WTC11 (cell line): ENCODE data around the gene ZNF324B. TPM values are rescaled to one million over a fixed set of nuclear protein-coding genes. Genes with fewer than 3 reads are reported as not detected.

Experiments
- ATAC-seq: fragments of 200-7000 bp; cut with Tn5 transposase; 2 replicates; pipeline ENCODE4 v1.10.0; 2021; ENCODE audit warnings: mild to moderate bottlenecking, moderate library complexity
- CTCF ChIA-PET: fragments of 300-600 bp; sonication (Branson Sonifier 250); formaldehyde crosslinking; loops from one replicate; lab custom pipeline; 2021; ENCODE audit warnings: antibody characterized with exemption; lab: Charles Lee
- POLR2A ChIA-PET: fragments of 350-600 bp; sonication (Branson Sonifier 250); formaldehyde crosslinking; loops from one replicate; lab custom pipeline; 2021; ENCODE audit warnings: antibody characterized with exemption; lab: Charles Lee
- DNase-seq: peaks from one replicate; pipeline ENCODE4 v3.0.0; 2021; ENCODE audit warnings: low spot score
- H3K27ac Mint-ChIP-seq: 2 replicates; pipeline ENCODE4 v1.8.0; 2021; ENCODE audit warnings: mixed read lengths
- H3K27me3 Mint-ChIP-seq: 2 replicates; pipeline ENCODE4 v1.8.0; 2021; ENCODE audit warnings: low read depth, mild to moderate bottlenecking, moderate library complexity, mixed read lengths
- H3K36me3 Mint-ChIP-seq: 2 replicates; pipeline ENCODE4 v1.8.0; 2021; ENCODE audit warnings: mixed read lengths
- H3K4me1 Mint-ChIP-seq: 2 replicates; pipeline ENCODE4 v1.8.0; 2022; ENCODE audit warnings: mixed read lengths
- H3K4me3 Mint-ChIP-seq: 2 replicates; pipeline ENCODE4 v1.8.0; 2021; ENCODE audit warnings: mild to moderate bottlenecking, moderate library complexity, mixed read lengths
- H3K9me3 Mint-ChIP-seq: 2 replicates; pipeline ENCODE4 v1.8.0; 2021; ENCODE audit warnings: mixed read lengths
- CBFB ChIP-seq: sonication (generic); formaldehyde crosslinking; IDR thresholded peaks from 2 replicates; pipeline ENCODE4 v1.8.1; 2022; ENCODE audit warnings: mild to moderate bottlenecking, low read depth, missing genetic modification reagents
- ELF4 ChIP-seq: sonication (generic); formaldehyde crosslinking; IDR thresholded peaks from 2 replicates; pipeline ENCODE4 v1.8.1; 2022; ENCODE audit warnings: low read depth, mild to moderate bottlenecking, moderate library complexity, missing genetic modification reagents
- EMX1 ChIP-seq: fragments of 250-450 bp; sonication (Bioruptor Pico); IDR thresholded peaks from 2 replicates; pipeline ENCODE4 v1.8.0; 2021; ENCODE audit warnings: mild to moderate bottlenecking
- ETV6 ChIP-seq: sonication (generic); formaldehyde crosslinking; IDR thresholded peaks from 2 replicates; pipeline ENCODE4 v1.8.1; 2022; ENCODE audit warnings: mild to moderate bottlenecking, missing genetic modification reagents
- FOXK1 ChIP-seq: sonication (generic); formaldehyde crosslinking; IDR thresholded peaks from 2 replicates; pipeline ENCODE4 v1.8.0; 2022; ENCODE audit warnings: mild to moderate bottlenecking, moderate library complexity, missing genetic modification reagents
- FOXP1 ChIP-seq: sonication (generic); formaldehyde crosslinking; IDR thresholded peaks from 2 replicates; pipeline ENCODE4 v1.8.0; 2022; ENCODE audit warnings: missing genetic modification reagents, mild to moderate bottlenecking, moderate library complexity, borderline replicate concordance
- GABPB1 ChIP-seq: sonication (generic); formaldehyde crosslinking; IDR thresholded peaks from 2 replicates; pipeline ENCODE4 v1.8.1; 2023; ENCODE audit warnings: mild to moderate bottlenecking, missing genetic modification reagents
- HMGA2 ChIP-seq: fragments of 250-450 bp; sonication (Bioruptor Pico); IDR thresholded peaks from 2 replicates; pipeline ENCODE4 v1.4.0; 2021; ENCODE audit warnings: mild to moderate bottlenecking, moderate library complexity
- IRF2 ChIP-seq: sonication (generic); formaldehyde crosslinking; IDR thresholded peaks from 2 replicates; pipeline ENCODE4 v1.8.0; 2022; ENCODE audit warnings: low read depth, missing genetic modification reagents, borderline replicate concordance
- MYBL2 ChIP-seq: sonication (generic); formaldehyde crosslinking; IDR thresholded peaks from 2 replicates; pipeline ENCODE4 v1.8.1; 2023; ENCODE audit warnings: mild to moderate bottlenecking, moderate library complexity, missing genetic modification reagents
- NFE2L1 ChIP-seq: sonication (generic); formaldehyde crosslinking; IDR thresholded peaks from 2 replicates; pipeline ENCODE4 v1.8.1; 2023; ENCODE audit warnings: missing genetic modification reagents
- NFYB ChIP-seq: sonication (generic); formaldehyde crosslinking; conservative IDR thresholded peaks from 2 replicates; pipeline ENCODE4 v1.8.0; 2022; ENCODE audit warnings: low read depth, missing genetic modification reagents
- SP1 ChIP-seq: sonication (generic); formaldehyde crosslinking; conservative IDR thresholded peaks from 2 replicates; pipeline ENCODE4 v1.8.1; 2022; ENCODE audit warnings: missing genetic modification reagents
- TEAD1 ChIP-seq: sonication (generic); formaldehyde crosslinking; IDR thresholded peaks from 2 replicates; pipeline ENCODE4 v1.8.0; 2022; ENCODE audit warnings: mild to moderate bottlenecking, missing genetic modification reagents
- TEAD4 ChIP-seq: sonication (generic); formaldehyde crosslinking; IDR thresholded peaks from 2 replicates; pipeline ENCODE4 v1.8.0; 2022; ENCODE audit warnings: mild to moderate bottlenecking, missing genetic modification reagents
- TP53 ChIP-seq: sonication (generic); formaldehyde crosslinking; IDR thresholded peaks from 2 replicates; pipeline ENCODE4 v1.8.1; 2023; ENCODE audit warnings: mild to moderate bottlenecking, missing genetic modification reagents
- total RNA-seq: library from RNA; stranded (reverse); gene quantifications from 3 replicates; pipeline ENCODE4 v1.2.3, GENCODE V29; 2021
- TF ChIP-seq, protein P1 (sequence below): fragments of 250-450 bp; sonication (Bioruptor Pico); conservative IDR thresholded peaks from 2 replicates; pipeline ENCODE4 v1.9.0; 2021; ENCODE audit warnings: mild to moderate bottlenecking
- TF ChIP-seq, protein P2 (sequence below): sonication (generic); formaldehyde crosslinking; conservative IDR thresholded peaks from 2 replicates; pipeline ENCODE4 v1.8.1; 2023; ENCODE audit warnings: mild to moderate bottlenecking, low read depth, missing genetic modification reagents, moderate library complexity
- TF ChIP-seq, protein P3 (sequence below): sonication (generic); formaldehyde crosslinking; IDR thresholded peaks from 2 replicates; pipeline ENCODE4 v1.8.1; 2023; ENCODE audit warnings: mild to moderate bottlenecking, missing genetic modification reagents, moderate library complexity
- TF ChIP-seq, protein P4 (sequence below): fragments of 250-450 bp; sonication (Bioruptor Pico); IDR thresholded peaks from 2 replicates; pipeline ENCODE4 v1.8.0; 2021; ENCODE audit warnings: mild to moderate bottlenecking
- TF ChIP-seq, protein P5 (sequence below): sonication (generic); formaldehyde crosslinking; IDR thresholded peaks from 2 replicates; pipeline ENCODE4 v1.8.0; 2022; ENCODE audit warnings: mild to moderate bottlenecking, missing genetic modification reagents
- TF ChIP-seq, protein P6 (sequence below): fragments of 200-600 bp; IDR thresholded peaks from 2 replicates; pipeline ENCODE4 v1.8.0; 2022; ENCODE audit warnings: antibody characterized with exemption
- TF ChIP-seq, protein P7 (sequence below): sonication (generic); formaldehyde crosslinking; IDR thresholded peaks from 2 replicates; pipeline ENCODE4 v1.8.1; 2023; ENCODE audit warnings: mild to moderate bottlenecking, missing genetic modification reagents

Gene ZNF324B
- total RNA-seq, 1 experiment from 2014 or later = 4.0 TPM

DNA sequence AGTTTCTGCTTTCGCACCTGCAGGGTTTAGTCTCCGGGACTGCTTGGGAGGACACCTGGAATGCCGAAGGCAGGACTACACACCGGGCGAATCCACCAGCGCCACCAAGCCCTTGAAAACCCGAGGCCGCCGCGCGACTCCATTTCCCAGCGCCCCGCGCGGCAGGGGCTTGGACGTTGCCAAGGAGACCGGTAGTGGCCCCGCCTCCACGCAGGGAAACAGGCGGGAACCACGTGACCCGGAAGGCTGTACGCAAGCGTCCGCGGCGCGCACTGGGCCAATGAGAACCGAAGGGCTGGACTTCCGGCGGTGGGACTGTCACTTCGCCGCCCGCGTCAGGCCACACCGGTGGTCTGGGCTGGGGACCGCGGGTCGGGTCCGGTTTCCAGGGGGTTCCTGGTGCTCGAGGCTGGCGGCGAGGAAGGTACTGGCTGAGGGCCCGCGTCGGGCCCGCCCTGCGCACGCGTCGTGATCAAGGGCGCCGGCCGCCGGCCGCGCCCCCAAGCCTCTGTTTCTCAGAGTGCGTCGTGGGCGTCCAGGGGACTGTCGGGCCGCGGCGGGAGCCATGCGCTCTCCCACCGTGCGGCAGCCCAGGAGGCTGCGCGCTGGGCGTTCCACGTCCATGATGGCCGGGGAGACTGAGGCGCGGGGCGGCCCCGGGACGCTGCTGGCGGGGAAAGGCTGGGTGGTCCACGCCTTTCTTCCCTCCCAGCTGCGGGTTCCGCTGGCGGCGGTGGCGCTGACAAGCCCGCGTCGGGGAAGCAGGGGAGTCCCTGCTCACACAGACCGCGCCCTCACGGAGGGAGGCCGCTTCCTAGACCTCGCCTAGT, 15.6 kb downstream of the ZNF324B start, which contains the start of gene ZNF324 (continued):
- TF ChIP-seq, protein P1, sequence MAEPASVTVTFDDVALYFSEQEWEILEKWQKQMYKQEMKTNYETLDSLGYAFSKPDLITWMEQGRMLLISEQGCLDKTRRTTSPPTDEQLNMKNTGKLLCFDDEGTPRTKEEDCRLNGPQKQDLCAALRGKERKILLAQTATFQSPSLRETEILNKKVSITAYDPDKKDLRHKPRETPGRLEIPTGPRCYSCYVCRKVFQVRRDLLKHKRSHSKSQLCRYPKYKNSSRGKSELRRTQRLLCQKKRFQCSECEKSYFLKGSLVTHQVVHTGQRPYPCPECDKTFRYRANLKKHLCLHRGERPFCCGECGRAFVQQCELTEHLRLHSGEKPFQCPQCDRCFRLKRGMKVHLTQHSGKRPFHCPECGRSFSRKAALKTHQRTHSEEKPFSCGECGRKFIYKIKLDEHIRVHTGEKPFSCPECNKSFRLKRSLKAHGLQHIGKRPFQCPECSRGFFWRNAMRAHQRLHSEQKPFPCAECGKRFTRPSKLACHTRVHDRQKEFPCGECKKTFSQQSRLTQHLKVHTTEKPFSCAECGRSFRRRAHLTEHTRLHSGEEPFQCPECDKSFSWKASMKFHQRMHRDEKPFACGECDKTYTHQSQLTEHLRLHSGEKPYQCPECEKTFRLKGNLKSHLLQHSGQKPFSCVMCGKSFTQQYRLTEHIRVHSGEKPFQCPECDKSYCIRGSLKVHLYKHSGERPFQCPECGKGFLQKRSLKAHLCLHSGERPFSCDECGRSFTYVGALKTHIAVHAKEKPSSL = no peak
- TF ChIP-seq, protein P2, sequence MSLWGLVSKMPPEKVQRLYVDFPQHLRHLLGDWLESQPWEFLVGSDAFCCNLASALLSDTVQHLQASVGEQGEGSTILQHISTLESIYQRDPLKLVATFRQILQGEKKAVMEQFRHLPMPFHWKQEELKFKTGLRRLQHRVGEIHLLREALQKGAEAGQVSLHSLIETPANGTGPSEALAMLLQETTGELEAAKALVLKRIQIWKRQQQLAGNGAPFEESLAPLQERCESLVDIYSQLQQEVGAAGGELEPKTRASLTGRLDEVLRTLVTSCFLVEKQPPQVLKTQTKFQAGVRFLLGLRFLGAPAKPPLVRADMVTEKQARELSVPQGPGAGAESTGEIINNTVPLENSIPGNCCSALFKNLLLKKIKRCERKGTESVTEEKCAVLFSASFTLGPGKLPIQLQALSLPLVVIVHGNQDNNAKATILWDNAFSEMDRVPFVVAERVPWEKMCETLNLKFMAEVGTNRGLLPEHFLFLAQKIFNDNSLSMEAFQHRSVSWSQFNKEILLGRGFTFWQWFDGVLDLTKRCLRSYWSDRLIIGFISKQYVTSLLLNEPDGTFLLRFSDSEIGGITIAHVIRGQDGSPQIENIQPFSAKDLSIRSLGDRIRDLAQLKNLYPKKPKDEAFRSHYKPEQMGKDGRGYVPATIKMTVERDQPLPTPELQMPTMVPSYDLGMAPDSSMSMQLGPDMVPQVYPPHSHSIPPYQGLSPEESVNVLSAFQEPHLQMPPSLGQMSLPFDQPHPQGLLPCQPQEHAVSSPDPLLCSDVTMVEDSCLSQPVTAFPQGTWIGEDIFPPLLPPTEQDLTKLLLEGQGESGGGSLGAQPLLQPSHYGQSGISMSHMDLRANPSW (CRISPR knock-in tag) = no peak
- TF ChIP-seq, protein P3, sequence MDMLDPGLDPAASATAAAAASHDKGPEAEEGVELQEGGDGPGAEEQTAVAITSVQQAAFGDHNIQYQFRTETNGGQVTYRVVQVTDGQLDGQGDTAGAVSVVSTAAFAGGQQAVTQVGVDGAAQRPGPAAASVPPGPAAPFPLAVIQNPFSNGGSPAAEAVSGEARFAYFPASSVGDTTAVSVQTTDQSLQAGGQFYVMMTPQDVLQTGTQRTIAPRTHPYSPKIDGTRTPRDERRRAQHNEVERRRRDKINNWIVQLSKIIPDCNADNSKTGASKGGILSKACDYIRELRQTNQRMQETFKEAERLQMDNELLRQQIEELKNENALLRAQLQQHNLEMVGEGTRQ (CRISPR knock-in tag) = peak; percentile 98
- peak; percentile 85 for TF ChIP-seq NFYB (CRISPR knock-in tag)
- TF ChIP-seq, protein P4, sequence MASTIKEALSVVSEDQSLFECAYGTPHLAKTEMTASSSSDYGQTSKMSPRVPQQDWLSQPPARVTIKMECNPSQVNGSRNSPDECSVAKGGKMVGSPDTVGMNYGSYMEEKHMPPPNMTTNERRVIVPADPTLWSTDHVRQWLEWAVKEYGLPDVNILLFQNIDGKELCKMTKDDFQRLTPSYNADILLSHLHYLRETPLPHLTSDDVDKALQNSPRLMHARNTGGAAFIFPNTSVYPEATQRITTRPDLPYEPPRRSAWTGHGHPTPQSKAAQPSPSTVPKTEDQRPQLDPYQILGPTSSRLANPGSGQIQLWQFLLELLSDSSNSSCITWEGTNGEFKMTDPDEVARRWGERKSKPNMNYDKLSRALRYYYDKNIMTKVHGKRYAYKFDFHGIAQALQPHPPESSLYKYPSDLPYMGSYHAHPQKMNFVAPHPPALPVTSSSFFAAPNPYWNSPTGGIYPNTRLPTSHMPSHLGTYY (CRISPR knock-in tag) = no peak
- TF ChIP-seq ETV6 (CRISPR knock-in tag) = no peak
- peak; percentile 52; the same call in 1 of the 2 replicates for TF ChIP-seq TEAD1 (CRISPR knock-in tag)
- TF ChIP-seq MYBL2 = no peak
- TF ChIP-seq, protein P5, sequence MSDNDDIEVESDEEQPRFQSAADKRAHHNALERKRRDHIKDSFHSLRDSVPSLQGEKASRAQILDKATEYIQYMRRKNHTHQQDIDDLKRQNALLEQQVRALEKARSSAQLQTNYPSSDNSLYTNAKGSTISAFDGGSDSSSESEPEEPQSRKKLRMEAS (CRISPR knock-in tag) = peak; percentile 81
- TF ChIP-seq CBFB (CRISPR knock-in tag) = no peak
- no peak for TF ChIP-seq IRF2
- TF ChIP-seq HMGA2 (CRISPR knock-in tag) = no peak
- peak; percentile 67 for TF ChIP-seq SP1 (CRISPR knock-in tag)
- 0 out of 2 replicates have a peak, but pooled peaks have one; percentile 32 for TF ChIP-seq TEAD4 (CRISPR knock-in tag)
- no peak for TF ChIP-seq TP53

DNA sequence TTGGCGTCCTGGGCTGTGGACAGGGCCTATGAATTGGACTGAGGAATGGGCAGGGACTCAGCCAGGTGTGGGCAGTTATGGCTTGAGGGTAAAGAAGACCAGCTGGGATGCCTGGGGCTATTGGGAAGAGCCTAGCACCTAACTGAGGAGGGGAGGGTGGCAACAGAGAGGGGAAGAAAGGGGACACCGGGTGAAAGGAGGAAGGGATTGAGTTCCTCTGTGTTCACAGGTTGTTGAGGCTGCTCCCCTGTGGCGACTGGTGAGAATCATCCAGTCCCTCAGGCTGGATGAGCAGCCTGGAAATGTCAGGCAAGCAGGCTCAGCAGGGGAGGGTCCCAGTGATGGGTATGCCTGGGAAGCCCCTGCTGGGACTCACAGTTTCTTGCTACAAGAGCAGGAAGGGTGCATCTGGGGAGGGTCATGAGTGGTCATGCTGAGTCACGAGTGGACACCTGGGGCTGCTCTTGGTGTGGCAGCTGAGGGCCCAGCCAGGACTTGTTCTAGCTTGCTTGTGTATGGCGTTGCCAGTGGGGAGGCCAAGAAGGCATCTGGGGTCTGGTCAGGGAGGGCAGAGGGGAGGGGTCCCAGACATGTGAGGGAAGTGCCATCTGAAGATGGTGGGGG, 16.9 kb downstream of the ZNF324B start:
- Mint-ChIP-seq H3K4me1 (peaks cover 12% of the 10 kb centered on the region), H3K4me3 (peak overlapping the region; percentile 73), H3K9me3 (no peaks in the 10 kb centered on the region), H3K27ac (no peak overlapping the region), H3K36me3 (no peaks in the 10 kb centered on the region), H3K27me3 (peaks cover 18% of the 10 kb centered on the region)
- POLR2A ChIA-PET = no interaction called here
- DNase-seq (no peak), ATAC-seq (no peak)
- CTCF ChIA-PET = interaction anchor here (1.3 kb wide), 1 partner anchor 129 kb away, joined by 3 read pairs; no protein-coding TSS in a partner anchor
- no peak for TF ChIP-seq FOXK1 (CRISPR knock-in tag)
- no peak for TF ChIP-seq EMX1 (CRISPR knock-in tag)
- no peak for TF ChIP-seq MYBL2
- TF ChIP-seq FOXP1 (CRISPR knock-in tag) = no peak
- TF ChIP-seq, protein P4 (CRISPR knock-in tag) = no peak
- no peak for TF ChIP-seq SP1 (CRISPR knock-in tag)
- no peak for TF ChIP-seq NFE2L1 (CRISPR knock-in tag)
- TF ChIP-seq, protein P6, sequence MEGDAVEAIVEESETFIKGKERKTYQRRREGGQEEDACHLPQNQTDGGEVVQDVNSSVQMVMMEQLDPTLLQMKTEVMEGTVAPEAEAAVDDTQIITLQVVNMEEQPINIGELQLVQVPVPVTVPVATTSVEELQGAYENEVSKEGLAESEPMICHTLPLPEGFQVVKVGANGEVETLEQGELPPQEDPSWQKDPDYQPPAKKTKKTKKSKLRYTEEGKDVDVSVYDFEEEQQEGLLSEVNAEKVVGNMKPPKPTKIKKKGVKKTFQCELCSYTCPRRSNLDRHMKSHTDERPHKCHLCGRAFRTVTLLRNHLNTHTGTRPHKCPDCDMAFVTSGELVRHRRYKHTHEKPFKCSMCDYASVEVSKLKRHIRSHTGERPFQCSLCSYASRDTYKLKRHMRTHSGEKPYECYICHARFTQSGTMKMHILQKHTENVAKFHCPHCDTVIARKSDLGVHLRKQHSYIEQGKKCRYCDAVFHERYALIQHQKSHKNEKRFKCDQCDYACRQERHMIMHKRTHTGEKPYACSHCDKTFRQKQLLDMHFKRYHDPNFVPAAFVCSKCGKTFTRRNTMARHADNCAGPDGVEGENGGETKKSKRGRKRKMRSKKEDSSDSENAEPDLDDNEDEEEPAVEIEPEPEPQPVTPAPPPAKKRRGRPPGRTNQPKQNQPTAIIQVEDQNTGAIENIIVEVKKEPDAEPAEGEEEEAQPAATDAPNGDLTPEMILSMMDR = no peak
- TF ChIP-seq, protein P7, sequence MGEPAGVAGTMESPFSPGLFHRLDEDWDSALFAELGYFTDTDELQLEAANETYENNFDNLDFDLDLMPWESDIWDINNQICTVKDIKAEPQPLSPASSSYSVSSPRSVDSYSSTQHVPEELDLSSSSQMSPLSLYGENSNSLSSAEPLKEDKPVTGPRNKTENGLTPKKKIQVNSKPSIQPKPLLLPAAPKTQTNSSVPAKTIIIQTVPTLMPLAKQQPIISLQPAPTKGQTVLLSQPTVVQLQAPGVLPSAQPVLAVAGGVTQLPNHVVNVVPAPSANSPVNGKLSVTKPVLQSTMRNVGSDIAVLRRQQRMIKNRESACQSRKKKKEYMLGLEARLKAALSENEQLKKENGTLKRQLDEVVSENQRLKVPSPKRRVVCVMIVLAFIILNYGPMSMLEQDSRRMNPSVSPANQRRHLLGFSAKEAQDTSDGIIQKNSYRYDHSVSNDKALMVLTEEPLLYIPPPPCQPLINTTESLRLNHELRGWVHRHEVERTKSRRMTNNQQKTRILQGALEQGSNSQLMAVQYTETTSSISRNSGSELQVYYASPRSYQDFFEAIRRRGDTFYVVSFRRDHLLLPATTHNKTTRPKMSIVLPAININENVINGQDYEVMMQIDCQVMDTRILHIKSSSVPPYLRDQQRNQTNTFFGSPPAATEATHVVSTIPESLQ (CRISPR knock-in tag) = no peak
- TF ChIP-seq ELF4 (CRISPR knock-in tag) = no peak
- no peak for TF ChIP-seq GABPB1 (CRISPR knock-in tag)
